ENCODE measurements around the gene SNX14.

Gene SNX14

DNA sequence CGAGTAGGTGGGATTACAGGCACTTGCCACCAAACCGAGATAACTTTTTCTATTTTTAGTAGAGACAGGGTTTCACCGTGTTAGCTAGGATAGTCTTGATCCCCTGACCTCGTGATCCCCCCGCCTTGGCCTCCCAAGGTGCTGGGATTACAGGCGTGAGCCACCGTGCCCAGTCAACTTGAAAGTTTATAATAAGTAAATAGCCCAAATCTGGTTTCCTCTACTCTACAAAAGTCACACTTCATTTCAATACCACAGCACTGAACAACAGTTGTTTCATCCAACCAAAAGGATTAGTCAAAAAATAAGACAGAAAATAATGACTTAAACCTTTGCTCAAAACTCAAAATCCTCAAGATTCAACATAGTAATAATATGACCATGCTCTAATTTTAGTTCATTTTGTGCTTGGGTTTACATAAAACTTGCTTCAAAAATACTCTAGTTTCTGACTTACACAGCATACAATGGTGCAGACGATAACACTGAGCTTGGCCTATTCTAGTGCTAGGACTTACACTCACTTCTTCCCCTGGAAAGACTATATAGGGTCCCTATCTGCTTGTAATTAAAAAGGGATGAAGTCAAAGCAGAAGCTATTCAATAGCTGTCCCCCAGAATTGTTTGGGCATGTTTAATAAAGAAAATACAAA, 87.1 kb downstream of the SNX14 start:
- no peak for DNase-seq (ENCODE audit: low read depth, low spot score)

DNA sequence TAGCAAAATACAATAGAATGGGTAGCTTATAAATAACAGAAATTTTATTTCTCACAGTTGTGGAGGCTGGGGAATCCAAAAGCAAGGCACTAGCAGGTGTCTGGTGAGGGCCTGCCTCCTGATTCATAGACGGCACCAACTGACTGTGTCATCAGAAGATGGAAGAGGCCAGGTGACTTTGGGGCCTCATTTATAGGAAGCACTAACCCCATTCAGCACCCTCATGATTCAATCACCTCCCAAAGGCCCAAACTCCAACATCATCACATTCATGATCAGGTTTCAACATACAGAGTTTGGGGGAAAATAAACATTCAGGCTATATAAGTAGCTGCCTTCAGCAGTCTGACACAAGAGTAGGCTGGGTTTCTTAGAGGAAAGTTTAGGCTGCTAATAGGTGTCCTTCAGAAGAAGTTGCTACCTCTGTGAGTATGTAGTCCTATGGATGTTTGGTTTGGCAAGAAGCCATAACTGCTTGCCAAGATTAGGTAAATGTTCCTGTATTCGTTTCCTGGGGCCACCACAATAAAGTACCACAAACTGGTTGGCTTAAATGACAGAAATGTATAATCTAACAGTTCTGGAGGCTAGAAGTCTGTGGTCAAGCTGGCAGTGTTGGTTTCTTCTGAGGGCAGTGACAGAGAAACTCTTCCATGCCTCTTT, 94.9 kb downstream of the SNX14 start:
- DNase-seq (ENCODE audit: low read depth, low spot score) = no peak

DNA sequence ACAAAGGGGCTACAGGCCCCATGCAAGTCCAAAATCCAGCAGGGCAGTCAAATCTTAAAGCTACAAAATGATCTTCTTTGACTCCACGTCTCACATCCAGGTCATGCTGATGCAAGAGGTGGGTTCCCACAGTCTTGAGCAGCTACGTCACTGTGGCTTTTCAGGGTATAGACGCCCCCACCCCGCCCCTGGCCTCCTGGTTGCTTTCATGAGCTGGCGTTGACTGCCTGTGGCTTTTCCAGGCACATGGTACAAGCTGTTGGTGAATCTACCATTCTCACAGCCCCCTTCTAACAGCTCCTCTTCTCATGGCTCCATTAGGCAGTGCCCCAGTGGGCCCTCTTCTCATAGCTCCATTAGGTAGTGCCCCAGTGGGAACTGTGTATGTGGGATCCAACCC, 96.8 kb downstream of the SNX14 start:
- no peak for DNase-seq (ENCODE audit: low read depth, low spot score)

- DNase-seq (ENCODE audit: low read depth, low spot score) = no peak
These were observed 97.6 kb downstream of the SNX14 start for GRCh38 chr6:85496009-85496579.

GRCh38 chr6:85494547-85495536, 98.8 kb downstream of the SNX14 start:
- no peak for DNase-seq (ENCODE audit: low read depth, low spot score)

- no peak for DNase-seq (ENCODE audit: low read depth, low spot score)
These were observed 100.3 kb downstream of the SNX14 start for GRCh38 chr6:85493389-85493788.

DNA sequence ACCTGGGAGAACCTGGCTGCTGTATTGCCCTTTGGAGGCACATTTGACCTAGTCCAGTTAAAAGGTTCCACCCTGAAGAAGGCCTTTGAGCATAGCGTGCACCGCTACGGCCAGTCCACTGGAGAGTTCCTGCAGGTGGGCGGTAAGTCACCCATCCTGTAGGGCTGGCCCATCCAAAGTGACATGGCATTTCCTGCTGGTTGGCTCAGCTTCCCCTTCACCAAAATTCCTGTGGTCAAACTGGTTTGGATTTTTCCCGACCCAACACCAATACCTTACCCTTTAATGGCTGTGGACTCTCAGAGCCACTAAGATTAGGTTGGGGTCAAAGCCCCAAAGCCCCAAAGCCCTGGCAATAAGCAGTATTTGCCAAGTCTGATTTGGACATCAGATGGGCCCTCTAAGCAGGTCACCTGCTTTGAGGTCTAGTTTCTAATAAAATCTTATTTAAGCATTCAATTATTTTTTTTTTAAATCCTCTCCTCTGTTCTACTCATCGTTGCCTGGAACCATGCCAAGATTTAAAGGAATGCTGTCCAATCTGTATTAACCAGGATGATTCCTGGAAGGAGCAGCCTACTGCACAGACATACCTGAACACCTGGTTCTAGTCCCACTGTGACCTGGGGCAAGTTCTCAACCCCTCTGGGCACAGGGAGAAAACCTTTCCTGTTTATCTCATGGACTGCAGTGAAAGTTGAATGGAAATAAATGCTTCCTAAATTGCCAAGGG, 103.0 kb downstream of the SNX14 start:
- no peak for DNase-seq (ENCODE audit: low read depth, low spot score)

GRCh38 chr6:85484948-85485347, 108.7 kb downstream of the SNX14 start:
- DNase-seq (ENCODE audit: low read depth, low spot score) = no peak

DNA sequence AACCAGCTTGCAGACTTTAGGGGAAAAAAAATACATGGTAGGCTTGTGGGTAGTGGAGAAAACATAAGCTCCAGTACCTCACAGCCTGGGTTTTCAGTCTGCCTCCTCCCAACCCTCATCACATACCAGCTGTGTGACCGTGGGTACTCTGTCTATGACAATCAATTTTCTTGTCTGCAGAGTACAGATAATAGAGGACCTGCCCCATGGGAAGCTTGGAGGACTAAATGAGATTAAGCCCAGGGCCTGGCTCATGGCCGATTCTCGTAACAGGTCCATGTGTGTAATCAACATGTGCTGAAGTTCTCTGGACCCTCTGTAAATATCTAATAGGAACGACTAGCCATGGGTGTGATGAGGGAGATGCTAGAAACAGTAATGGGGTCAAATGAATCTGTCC, 109.8 kb downstream of the SNX14 start:
- no peak for DNase-seq (ENCODE audit: low read depth, low spot score)

GRCh38 chr6:85482905-85483700, 110.6 kb downstream of the SNX14 start:
- no peak for DNase-seq (ENCODE audit: low read depth, low spot score)

GRCh38 chr6:85482206-85482904, 111.3 kb downstream of the SNX14 start:
- no peak for DNase-seq (ENCODE audit: low read depth, low spot score)

DNA sequence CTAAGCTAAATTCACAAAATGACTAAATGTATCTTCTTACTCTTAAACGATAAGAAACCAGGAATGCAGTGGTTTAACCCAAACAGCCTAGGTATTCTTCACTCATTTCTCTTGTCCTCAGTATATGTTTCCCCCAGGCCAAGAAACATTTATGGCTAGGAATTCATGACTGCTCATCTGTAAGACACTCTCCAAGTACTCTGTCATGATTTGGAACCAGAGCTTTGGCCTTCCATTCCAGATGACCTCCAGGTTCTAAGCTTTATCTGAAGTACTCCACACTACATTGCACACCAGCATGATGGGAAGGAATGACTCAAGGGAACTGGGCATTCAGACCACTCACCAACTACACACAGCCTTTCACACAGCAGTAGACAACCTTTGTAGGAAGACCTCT, 114.5 kb downstream of the SNX14 start:
- no peak for DNase-seq (ENCODE audit: low read depth, low spot score)

DNA sequence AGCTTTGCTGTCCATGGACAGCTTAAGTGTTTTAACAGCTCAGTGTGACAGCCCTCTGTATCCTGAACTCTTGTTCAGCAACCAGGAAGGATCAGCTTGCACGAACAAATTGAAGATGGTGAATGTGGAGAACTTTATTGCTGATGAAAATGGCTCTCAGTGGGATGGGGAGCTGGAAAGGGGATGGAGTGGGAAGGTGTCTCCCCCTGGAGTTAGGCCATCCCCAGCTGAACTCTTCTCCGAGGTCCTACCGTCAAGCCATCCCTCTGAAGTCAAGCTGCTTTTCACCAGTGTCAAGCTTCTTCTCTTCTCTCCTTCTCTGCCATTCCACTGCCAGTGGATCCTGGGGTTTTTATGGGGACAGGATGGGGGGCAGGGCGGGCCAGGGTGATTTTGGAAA, 117.1 kb downstream of the SNX14 start:
- DNase-seq (ENCODE audit: low read depth, low spot score) = no peak

DNA sequence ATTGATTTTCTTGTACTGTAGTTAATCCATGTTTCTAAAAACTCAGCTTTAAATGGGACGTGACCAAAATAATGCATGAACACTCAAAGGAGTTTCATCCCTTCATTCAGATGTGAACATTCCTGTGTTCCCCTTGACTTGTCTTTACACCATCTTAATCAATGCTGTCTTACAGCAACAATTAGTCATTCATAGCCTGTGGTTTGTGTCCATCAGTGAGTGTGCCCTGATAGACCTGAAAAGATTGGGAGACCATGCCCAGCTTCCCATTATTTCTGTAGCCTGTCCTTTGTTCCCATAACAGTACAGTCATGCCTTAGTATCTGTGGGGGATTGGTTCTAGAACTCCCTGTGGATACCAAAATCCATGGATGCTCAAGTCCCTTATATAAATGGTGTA, 119.9 kb downstream of the SNX14 start:
- no peak for DNase-seq (ENCODE audit: low read depth, low spot score)

DNA sequence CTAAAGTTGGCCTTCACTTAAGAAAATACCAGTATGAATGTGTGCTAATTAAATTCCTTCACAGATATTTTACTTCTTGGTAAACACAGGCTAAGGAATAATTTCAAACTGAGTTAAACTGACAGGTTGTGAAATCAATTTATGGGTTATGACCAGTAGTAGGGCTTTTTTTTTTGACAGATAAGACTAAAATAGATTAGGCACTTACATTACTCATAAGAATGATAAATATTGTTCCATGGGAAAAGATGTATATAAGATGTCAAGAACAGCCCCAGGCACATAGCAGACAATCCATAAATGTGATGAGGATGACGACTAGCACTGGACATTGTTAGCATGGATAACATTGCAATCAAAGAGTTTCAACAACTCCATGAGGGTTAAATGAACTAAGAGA, 120.9 kb downstream of the SNX14 start:
- no peak for DNase-seq (ENCODE audit: low read depth, low spot score)

- no peak for DNase-seq (ENCODE audit: low read depth, low spot score)
These were observed 123.6 kb downstream of the SNX14 start for GRCh38 chr6:85470023-85470410.

DNA sequence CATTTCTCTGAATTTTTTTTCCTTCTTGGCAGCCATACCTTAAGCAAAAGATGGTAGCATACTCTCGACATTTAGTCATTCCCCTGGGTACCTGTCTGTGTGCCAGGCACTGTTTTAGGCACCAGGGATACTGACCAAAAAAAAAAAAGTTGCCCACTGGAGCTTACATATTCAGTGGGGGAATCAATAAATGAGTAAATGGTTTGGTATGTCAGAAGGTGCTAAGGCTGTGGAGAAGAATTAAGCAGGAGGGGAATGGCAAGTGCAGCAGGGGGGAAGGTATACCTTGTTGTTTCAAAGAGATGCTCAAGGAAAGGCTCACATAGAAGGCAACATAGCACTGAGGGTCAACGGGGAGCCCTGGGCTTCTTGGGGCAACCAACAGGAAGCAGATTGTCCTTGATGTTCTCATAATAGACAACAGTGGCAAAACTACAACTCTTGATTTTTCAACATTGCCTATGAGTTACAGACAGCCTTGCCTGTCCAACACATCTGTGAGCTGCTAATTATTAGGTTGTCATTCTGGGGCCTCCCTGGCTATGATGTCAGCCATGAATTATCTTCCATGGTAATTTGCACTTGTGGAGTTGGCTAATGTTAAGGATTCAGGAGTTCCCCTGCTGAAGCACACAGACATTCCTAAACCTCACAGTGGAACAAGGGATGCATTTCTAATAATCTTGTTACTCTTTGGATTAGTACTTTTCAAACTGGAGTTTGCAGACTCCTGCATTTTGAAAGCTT, 124.2 kb downstream of the SNX14 start:
- DNase-seq (ENCODE audit: low read depth, low spot score) = no peak

DNA sequence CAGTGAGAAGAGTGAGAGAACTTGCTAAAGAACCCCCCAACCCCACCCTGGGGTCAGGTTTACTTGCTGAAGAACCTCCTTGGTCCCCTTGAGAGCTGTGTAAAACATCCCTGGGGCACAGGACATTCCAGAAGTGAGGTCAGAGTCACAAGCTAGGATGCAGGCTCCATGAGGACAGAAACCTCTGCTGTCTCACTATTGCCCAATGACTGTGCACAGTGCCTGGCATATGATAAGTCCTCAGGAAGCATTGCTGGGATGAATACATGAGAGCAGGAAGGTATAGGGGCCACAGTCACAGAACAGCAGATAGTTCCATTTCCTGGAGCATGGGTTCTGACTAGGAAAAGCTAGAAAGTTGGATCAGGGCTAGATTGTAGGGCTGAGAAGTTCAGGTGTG, 125.3 kb downstream of the SNX14 start:
- DNase-seq (ENCODE audit: low read depth, low spot score) = no peak

- no peak for DNase-seq (ENCODE audit: low read depth, low spot score)
These were observed 127.9 kb downstream of the SNX14 start for GRCh38 chr6:85465762-85466161.
